IMR-90 (cell line): Measurements from ENCODE around the gene CCND1. TPM values are rescaled to one million over a fixed set of nuclear protein-coding genes. Genes with fewer than 3 reads are reported as not detected.

Experiments used
- ATAC-seq: fragments of 200-7000 bp; cut with Tn5 transposase; 2 replicates; pipeline ENCODE4 v1.9.1; 2020; ENCODE audit warnings: low read depth, mild to moderate bottlenecking, moderate library complexity
- BruUV-seq: library from RNA; stranded (reverse); fragments of 400-500 nt; replicated peaks from 2 replicates; lab custom pipeline; 2021; lab: Mats Ljungman, UMichigan
- CTCF ChIA-PET: fragments of 300-600 bp; formaldehyde crosslinking; extraction: SDS; loops from one replicate; lab custom pipeline; 2021; ENCODE audit warnings: antibody characterized with exemption; lab: Yijun Ruan, JAX
- POLR2A ChIA-PET: fragments of 300-600 bp; sonication (Branson Sonifier 250); formaldehyde crosslinking; loops from one replicate; lab custom pipeline; 2022; ENCODE audit warnings: antibody characterized with exemption; ENCODE audit not compliant: unreplicated experiment; lab: Charles Lee
- DNase-seq: peaks from one replicate; pipeline ENCODE4 v3.0.0; 2013
- H2AFZ ChIP-seq: replicated peaks from 2 replicates; pipeline ENCODE3; 2013; ENCODE audit warnings: low read length, mild to moderate bottlenecking; ENCODE audit not compliant: poor library complexity
- H2AK5ac ChIP-seq: 2 replicates; pipeline ENCODE4 v1.6.1; 2013; ENCODE audit warnings: low read depth, low read length, inconsistent platforms
- H2AK9ac ChIP-seq: replicated peaks from 2 replicates; pipeline ENCODE3; 2013; ENCODE audit warnings: mild to moderate bottlenecking, low read depth, low read length, moderate library complexity; ENCODE audit not compliant: poor library complexity
- H2BK120ac ChIP-seq: 2 replicates; pipeline ENCODE4 v1.6.1; 2013; ENCODE audit warnings: low read depth, low read length, inconsistent platforms
- H2BK15ac ChIP-seq: 3 replicates; pipeline ENCODE4 v1.6.1; 2013; ENCODE audit warnings: low read depth, low read length, inconsistent platforms
- H2BK20ac ChIP-seq: 2 replicates; pipeline ENCODE4 v1.6.1; 2013; ENCODE audit warnings: low read depth, mild to moderate bottlenecking, inconsistent platforms, low read length, moderate library complexity
- H2BK5ac ChIP-seq: 2 replicates; pipeline ENCODE4 v1.6.1; 2013; ENCODE audit warnings: mild to moderate bottlenecking, low read depth, low read length, inconsistent platforms; ENCODE audit not compliant: poor library complexity, severe bottlenecking
- H3K14ac ChIP-seq: replicated peaks from 2 replicates; pipeline ENCODE4 v1.6.1; 2013; ENCODE audit warnings: low read depth, low read length, inconsistent platforms
- H3K18ac ChIP-seq: 2 replicates; pipeline ENCODE4 v1.6.1; 2013; ENCODE audit warnings: low read depth, low read length, control low read depth
- H3K23ac ChIP-seq: 2 replicates; pipeline ENCODE4 v1.6.1; 2013; ENCODE audit warnings: low read depth, low read length, inconsistent platforms
- H3K27ac ChIP-seq: 2 replicates; pipeline ENCODE4 v1.5.1; 2013; ENCODE audit warnings: mild to moderate bottlenecking, control low read depth, low read length; ENCODE audit not compliant: insufficient read depth
- H3K27me3 ChIP-seq: 2 replicates; pipeline ENCODE4 v1.6.1; 2013; ENCODE audit warnings: low read length; ENCODE audit not compliant: control insufficient read depth, insufficient read depth
- H3K36me3 ChIP-seq: 2 replicates; pipeline ENCODE4 v1.6.1; 2013; ENCODE audit warnings: low read length, mixed read lengths; ENCODE audit not compliant: control insufficient read depth, insufficient read depth
- H3K4ac ChIP-seq: 2 replicates; pipeline ENCODE4 v1.6.1; 2013; ENCODE audit warnings: low read depth, low read length, inconsistent platforms
- H3K4me1 ChIP-seq: 2 replicates; pipeline ENCODE4 v1.6.1; 2013; ENCODE audit warnings: low read length, mixed read lengths; ENCODE audit not compliant: control insufficient read depth, insufficient read depth
- H3K4me2 ChIP-seq: 2 replicates; pipeline ENCODE4 v1.6.1; 2013; ENCODE audit warnings: low read depth, mild to moderate bottlenecking, control low read depth, low read length, moderate library complexity
- H3K4me3 ChIP-seq: 2 replicates; pipeline ENCODE4 v1.5.1; 2013; ENCODE audit warnings: low read depth, mild to moderate bottlenecking, control low read depth, low read length, moderate library complexity; ENCODE audit not compliant: insufficient read depth
- H3K56ac ChIP-seq: 2 replicates; pipeline ENCODE4 v1.6.1; 2013; ENCODE audit warnings: low read length, inconsistent platforms; ENCODE audit not compliant: insufficient read depth; ENCODE audit errors: extremely low read depth
- H3K79me1 ChIP-seq, 2 experiments: 2 replicates each; pipeline ENCODE4 v1.6.1; 2013; ENCODE audit warnings: low read length in 2 of 2, inconsistent platforms in 1 of 2, low read depth in 1 of 2
- H3K9ac ChIP-seq: 2 replicates; pipeline ENCODE4 v1.6.1; 2013; ENCODE audit warnings: low read depth, low read length, control low read depth
- H3K9me1 ChIP-seq: 2 replicates; pipeline ENCODE4 v1.6.1; 2013; ENCODE audit warnings: low read length, inconsistent platforms; ENCODE audit not compliant: insufficient read depth
- H3K9me3 ChIP-seq: 2 replicates; pipeline ENCODE4 v1.6.1; 2013; ENCODE audit warnings: low read length; ENCODE audit not compliant: control insufficient read depth, insufficient read depth
- H4K20me1 ChIP-seq: 2 replicates; pipeline ENCODE4 v1.6.1; 2013; ENCODE audit warnings: low read length, inconsistent platforms; ENCODE audit not compliant: insufficient read depth
- H4K5ac ChIP-seq: 2 replicates; pipeline ENCODE4 v1.6.1; 2013; ENCODE audit warnings: mild to moderate bottlenecking, low read depth, low read length, control low read depth
- H4K8ac ChIP-seq, 2 experiments: 2 replicates each; pipeline ENCODE4 v1.6.1; 2013; ENCODE audit warnings: low read depth in 2 of 2, low read length in 2 of 2, control low read depth in 1 of 2, inconsistent platforms in 1 of 2
- H4K91ac ChIP-seq: 2 replicates; pipeline ENCODE4 v1.6.1; 2013; ENCODE audit warnings: low read depth, low read length, inconsistent platforms; ENCODE audit not compliant: insufficient read depth
- BHLHE40 ChIP-seq: fragments of 150-350 bp; IDR thresholded peaks from 2 replicates; pipeline ENCODE4 v1.6.1; 2016; ENCODE audit warnings: mild to moderate bottlenecking, low read depth, low read length
- ELK1 ChIP-seq: fragments of 150-350 bp; IDR thresholded peaks from 2 replicates; pipeline ENCODE4 v1.6.1; 2016; ENCODE audit warnings: low read depth, mild to moderate bottlenecking, low read length, moderate library complexity, borderline replicate concordance
- MAFK ChIP-seq: IDR thresholded peaks from 2 replicates; pipeline ENCODE4 v1.6.1; 2012; ENCODE audit warnings: low read depth, low read length, improper control_type of control experiment
- MAZ ChIP-seq: IDR thresholded peaks from 2 replicates; pipeline ENCODE4 v1.6.1; 2012; ENCODE audit warnings: low read depth, mild to moderate bottlenecking, low read length, improper control_type of control experiment, moderate library complexity, borderline replicate concordance
- MXI1 ChIP-seq: IDR thresholded peaks from 2 replicates; pipeline ENCODE4 v1.6.1; 2012; ENCODE audit warnings: low read depth, mild to moderate bottlenecking, low read length, moderate library complexity, borderline replicate concordance
- POLR2A ChIP-seq: IDR thresholded peaks from 2 replicates; pipeline ENCODE4 v1.6.1; 2012; ENCODE audit warnings: mild to moderate bottlenecking, low read depth, low read length
- RAD21 ChIP-seq: IDR thresholded peaks from 2 replicates; pipeline ENCODE4 v1.6.1; 2012; ENCODE audit warnings: low read length, improper control_type of control experiment
- RCOR1 ChIP-seq: IDR thresholded peaks from 2 replicates; pipeline ENCODE4 v1.6.1; 2012; ENCODE audit warnings: mild to moderate bottlenecking, low read length, improper control_type of control experiment; ENCODE audit not compliant: insufficient replicate concordance
- WGBS, 2 experiments: methylation state at CpG; one replicate each; pipeline versions ENCODE4 v1.1.5 to v1.1.7; 2013; ENCODE audit warnings: missing lambda C conversion rate in 2 of 2; ENCODE audit not compliant: insufficient read length in 1 of 2; ENCODE audit errors: extremely low coverage in 2 of 2; 5-methylcytosine and 5-hydroxymethylcytosine counted together
- dilution Hi-C: fragments of 300-500 bp; cut with HindIII; formaldehyde crosslinking; loops from one replicate; pipeline ENCODE4 v1.14.3; 2018; ENCODE audit warnings: low sequenced_read_pairs; ENCODE audit not compliant: unreplicated experiment
- in situ Hi-C: fragments of 300-500 bp; cut with MboI; formaldehyde crosslinking; loops from 3 replicates; pipeline ENCODE4 v1.14.3; 2019; ENCODE audit warnings: low sequenced_read_pairs, inconsistent platforms, mixed read lengths
- intact Hi-C: fragments of 100-400 bp; cut with micrococcal nuclease; formaldehyde crosslinking; loops from 2 replicates; pipeline ENCODE4 v1.10.0; 2022
- polyA plus RNA-seq, 3 experiments: library from polyadenylated mRNA; depleted of rRNA; stranded (reverse); fragments of >200 nt; gene quantifications; 2 replicates each; pipeline ENCODE4 v1.2.3, GENCODE V29; 2012; ENCODE audit warnings: low replicate concordance in 1 of 3
- total RNA-seq: library from RNA; depleted of rRNA; stranded (reverse); fragments of >200 nt; gene quantifications from 2 replicates; pipeline ENCODE4 v1.2.3, GENCODE V29; 2012

CCND1 gene
- total and polyA plus RNA-seq, 2 of the 4 experiments (the other 2 are of a cell fraction) = 481 to 748 TPM

DNA sequence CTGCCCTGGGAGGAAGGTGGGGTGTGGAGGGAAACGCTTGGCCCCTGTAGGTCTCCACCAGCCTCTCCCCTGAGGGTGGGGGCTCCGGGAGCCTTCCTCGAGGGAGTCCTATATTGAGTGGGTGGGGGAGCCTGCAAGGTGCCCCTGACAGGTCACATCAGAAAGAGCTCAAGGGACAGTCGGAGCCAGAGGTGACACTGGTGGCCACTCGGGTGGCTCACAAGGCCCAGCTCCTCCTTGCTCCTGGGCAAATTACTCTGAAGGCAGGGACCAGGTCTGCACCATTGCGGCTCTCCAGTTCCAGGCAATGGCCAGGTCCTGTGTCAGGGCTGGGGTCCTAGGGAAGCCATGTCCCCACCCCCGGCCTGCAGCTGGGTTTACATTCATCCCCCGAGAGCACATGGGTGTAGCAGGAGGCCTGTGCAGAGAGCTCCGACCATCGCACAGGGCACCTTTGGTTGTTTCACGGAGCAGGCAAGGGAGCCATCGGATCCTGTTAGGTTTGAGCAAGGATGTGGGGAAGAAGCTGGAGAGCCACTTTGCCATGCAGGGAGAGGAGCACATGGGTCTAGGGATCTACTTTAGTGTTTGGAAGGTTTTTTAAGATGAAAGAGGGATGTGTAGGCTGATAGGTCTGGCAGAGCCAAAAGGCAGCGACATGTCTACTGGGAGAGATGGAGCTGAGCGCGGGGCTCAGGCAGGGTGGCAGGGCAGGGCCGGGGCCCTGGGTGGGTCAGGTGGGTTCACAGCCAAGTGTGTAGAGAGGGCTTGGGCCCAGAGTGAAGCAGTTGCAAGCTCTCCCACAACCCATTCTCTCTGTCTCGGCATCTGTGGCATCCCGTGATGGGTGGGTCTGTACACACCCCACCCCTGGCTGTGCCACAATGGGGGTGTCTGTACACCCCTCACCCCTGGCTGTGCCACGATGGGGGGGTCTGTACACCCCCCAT is 14.8 kb downstream of the CCND1 start:
- DNase-seq = peak; percentile 36
- no CpG with 5 or more reads among the region's 19 CpGs for WGBS, 2 experiments
- H3K14ac ChIP-seq = no peak overlapping the region
- H2AK9ac ChIP-seq = no peak overlapping the region
- H3K9me1 ChIP-seq = no peaks in the 10 kb centered on the region
- TF ChIP-seq MXI1 (no peak), RAD21 (no peak), BHLHE40 (no peak), ELK1 (no peak), POLR2A (no peak), RCOR1 (no peak), MAZ (peak; percentile 7; the same call in 1 of the 2 replicates), MAFK (no peak)
- H2AFZ ChIP-seq = peak overlapping the region; percentile 36
- H4K8ac ChIP-seq = no peak overlapping the region
- intact Hi-C loops (no loop called here), in situ Hi-C loops (loop anchor here (25.0 kb wide), 2 partner anchors 718 to 1043 kb away; no protein-coding TSS in a partner anchor), dilution Hi-C loops (no loop called here)
- H3K79me1 ChIP-seq = peaks cover 0 to 20% of the 10 kb centered on the region in 2 experiments; a peak in 2 of 4 replicates
- no peak overlapping the region for H3K27ac ChIP-seq
- no peak overlapping the region for H4K5ac ChIP-seq
- peak overlapping the region; percentile 38; the same call in 1 of the 2 replicates for H2AK5ac ChIP-seq
- H2BK15ac ChIP-seq = no peak overlapping the region
- no peak overlapping the region for H3K18ac ChIP-seq
- H4K20me1 ChIP-seq = peaks cover 54% of the 10 kb centered on the region
- H3K23ac ChIP-seq = no peak overlapping the region
- H3K4me2 ChIP-seq = no peak overlapping the region
- H3K9me3 ChIP-seq = no peaks in the 10 kb centered on the region
- no peak overlapping the region for H2BK120ac ChIP-seq
- H3K4me3 ChIP-seq = no peak overlapping the region
- H3K4me1 ChIP-seq = peaks cover 13% of the 10 kb centered on the region; the same call in 1 of the 2 replicates
- H3K56ac ChIP-seq = no peak overlapping the region
- ChIA-PET POLR2A (no interaction called here), CTCF (interaction anchor here (1.9 kb wide), 1 partner anchor 11 kb away, joined by 4 read pairs; no protein-coding TSS in a partner anchor)
- H3K36me3 ChIP-seq = peaks cover 30% of the 10 kb centered on the region
- no peak overlapping the region for H3K9ac ChIP-seq
- H3K27me3 ChIP-seq = no peaks in the 10 kb centered on the region
- peak; percentile 18 for ATAC-seq
- H2BK20ac ChIP-seq = no peak overlapping the region
- H4K91ac ChIP-seq = no peak overlapping the region
- no peak overlapping the region for H2BK5ac ChIP-seq
- no peak overlapping the region for H3K4ac ChIP-seq
- BruUV-seq = no TSS peak
